ENCODE data around the gene KDM3B. TPM values are rescaled to one million over a fixed set of nuclear protein-coding genes. Genes with fewer than 3 reads are reported as not detected.
A peak's percentile ranks its signal among the peaks of the same experiment; 100 is the strongest.

The KDM3B gene
- total and polyA plus RNA-seq, 9 of the 15 experiments (the other 6 are each of a cell fraction or from before 2014, with no cell fraction given) = 13.8 to 62.8 (median 41.9) TPM

DNA sequence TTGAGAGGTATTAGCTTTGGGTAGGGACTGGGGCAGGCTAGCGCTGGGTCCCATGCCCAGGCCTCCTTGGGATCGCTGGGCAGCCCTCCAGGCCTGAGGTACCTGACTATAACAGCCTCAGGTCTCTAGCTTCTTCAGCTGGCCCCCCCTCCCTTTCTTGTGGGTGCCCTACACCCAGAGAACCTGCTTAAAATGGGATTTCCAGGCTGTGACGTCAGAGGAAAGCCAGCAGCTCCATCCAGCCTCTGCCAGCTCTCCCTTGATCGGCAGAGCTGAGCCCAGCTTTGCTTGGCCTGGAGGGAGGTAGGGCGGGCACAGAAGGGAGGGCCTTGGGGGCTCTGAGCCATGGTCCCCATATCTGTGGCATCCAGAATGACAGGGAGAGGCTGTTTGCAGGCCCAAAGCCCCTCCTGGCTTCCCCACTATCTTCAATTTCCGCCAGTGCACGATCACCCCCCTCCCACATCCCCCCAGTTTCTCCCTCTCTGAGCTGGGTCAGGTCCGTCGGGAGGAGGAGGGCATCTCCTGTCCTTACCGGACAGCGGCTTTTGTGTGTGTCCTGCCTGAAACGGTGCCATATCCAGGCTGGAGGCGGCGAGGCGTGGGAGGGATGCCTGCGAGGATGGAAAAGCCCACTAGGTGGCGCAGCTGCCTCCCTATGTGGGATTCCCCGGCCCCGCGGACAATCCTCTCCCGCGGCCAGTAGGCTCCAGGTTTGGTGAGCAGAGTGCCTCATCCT lies 97.2 kb downstream of the KDM3B start (continued):
- TF ChIP-seq, protein P1, sequence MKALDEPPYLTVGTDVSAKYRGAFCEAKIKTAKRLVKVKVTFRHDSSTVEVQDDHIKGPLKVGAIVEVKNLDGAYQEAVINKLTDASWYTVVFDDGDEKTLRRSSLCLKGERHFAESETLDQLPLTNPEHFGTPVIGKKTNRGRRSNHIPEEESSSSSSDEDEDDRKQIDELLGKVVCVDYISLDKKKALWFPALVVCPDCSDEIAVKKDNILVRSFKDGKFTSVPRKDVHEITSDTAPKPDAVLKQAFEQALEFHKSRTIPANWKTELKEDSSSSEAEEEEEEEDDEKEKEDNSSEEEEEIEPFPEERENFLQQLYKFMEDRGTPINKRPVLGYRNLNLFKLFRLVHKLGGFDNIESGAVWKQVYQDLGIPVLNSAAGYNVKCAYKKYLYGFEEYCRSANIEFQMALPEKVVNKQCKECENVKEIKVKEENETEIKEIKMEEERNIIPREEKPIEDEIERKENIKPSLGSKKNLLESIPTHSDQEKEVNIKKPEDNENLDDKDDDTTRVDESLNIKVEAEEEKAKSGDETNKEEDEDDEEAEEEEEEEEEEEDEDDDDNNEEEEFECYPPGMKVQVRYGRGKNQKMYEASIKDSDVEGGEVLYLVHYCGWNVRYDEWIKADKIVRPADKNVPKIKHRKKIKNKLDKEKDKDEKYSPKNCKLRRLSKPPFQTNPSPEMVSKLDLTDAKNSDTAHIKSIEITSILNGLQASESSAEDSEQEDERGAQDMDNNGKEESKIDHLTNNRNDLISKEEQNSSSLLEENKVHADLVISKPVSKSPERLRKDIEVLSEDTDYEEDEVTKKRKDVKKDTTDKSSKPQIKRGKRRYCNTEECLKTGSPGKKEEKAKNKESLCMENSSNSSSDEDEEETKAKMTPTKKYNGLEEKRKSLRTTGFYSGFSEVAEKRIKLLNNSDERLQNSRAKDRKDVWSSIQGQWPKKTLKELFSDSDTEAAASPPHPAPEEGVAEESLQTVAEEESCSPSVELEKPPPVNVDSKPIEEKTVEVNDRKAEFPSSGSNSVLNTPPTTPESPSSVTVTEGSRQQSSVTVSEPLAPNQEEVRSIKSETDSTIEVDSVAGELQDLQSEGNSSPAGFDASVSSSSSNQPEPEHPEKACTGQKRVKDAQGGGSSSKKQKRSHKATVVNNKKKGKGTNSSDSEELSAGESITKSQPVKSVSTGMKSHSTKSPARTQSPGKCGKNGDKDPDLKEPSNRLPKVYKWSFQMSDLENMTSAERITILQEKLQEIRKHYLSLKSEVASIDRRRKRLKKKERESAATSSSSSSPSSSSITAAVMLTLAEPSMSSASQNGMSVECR (CRISPR knock-in tag; IDR thresholded peaks at IDR 0.05) = no peak
- TF ChIP-seq, protein P2, sequence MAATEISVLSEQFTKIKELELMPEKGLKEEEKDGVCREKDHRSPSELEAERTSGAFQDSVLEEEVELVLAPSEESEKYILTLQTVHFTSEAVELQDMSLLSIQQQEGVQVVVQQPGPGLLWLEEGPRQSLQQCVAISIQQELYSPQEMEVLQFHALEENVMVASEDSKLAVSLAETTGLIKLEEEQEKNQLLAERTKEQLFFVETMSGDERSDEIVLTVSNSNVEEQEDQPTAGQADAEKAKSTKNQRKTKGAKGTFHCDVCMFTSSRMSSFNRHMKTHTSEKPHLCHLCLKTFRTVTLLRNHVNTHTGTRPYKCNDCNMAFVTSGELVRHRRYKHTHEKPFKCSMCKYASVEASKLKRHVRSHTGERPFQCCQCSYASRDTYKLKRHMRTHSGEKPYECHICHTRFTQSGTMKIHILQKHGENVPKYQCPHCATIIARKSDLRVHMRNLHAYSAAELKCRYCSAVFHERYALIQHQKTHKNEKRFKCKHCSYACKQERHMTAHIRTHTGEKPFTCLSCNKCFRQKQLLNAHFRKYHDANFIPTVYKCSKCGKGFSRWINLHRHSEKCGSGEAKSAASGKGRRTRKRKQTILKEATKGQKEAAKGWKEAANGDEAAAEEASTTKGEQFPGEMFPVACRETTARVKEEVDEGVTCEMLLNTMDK (IDR thresholded peaks at IDR 0.05; ENCODE audit: borderline replicate concordance, insufficient read depth, low read depth, low read length, poor library complexity, severe bottlenecking) = no peak
- TF ChIP-seq, protein P3, sequence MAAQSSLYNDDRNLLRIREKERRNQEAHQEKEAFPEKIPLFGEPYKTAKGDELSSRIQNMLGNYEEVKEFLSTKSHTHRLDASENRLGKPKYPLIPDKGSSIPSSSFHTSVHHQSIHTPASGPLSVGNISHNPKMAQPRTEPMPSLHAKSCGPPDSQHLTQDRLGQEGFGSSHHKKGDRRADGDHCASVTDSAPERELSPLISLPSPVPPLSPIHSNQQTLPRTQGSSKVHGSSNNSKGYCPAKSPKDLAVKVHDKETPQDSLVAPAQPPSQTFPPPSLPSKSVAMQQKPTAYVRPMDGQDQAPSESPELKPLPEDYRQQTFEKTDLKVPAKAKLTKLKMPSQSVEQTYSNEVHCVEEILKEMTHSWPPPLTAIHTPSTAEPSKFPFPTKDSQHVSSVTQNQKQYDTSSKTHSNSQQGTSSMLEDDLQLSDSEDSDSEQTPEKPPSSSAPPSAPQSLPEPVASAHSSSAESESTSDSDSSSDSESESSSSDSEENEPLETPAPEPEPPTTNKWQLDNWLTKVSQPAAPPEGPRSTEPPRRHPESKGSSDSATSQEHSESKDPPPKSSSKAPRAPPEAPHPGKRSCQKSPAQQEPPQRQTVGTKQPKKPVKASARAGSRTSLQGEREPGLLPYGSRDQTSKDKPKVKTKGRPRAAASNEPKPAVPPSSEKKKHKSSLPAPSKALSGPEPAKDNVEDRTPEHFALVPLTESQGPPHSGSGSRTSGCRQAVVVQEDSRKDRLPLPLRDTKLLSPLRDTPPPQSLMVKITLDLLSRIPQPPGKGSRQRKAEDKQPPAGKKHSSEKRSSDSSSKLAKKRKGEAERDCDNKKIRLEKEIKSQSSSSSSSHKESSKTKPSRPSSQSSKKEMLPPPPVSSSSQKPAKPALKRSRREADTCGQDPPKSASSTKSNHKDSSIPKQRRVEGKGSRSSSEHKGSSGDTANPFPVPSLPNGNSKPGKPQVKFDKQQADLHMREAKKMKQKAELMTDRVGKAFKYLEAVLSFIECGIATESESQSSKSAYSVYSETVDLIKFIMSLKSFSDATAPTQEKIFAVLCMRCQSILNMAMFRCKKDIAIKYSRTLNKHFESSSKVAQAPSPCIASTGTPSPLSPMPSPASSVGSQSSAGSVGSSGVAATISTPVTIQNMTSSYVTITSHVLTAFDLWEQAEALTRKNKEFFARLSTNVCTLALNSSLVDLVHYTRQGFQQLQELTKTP (IDR thresholded peaks at IDR 0.05; ENCODE audit: low read depth in 1 of 2, partially characterized antibody in 2 of 2) = no peak
- no peak for TF ChIP-seq PHF8 (IDR thresholded peaks at IDR 0.05; ENCODE audit: borderline replicate concordance, low read length)
- TF ChIP-seq PHF21A (IDR thresholded peaks at IDR 0.05; ENCODE audit: borderline replicate concordance, low read depth) = no peak
- 0 out of 2 replicates have a peak, but pooled peaks have one; percentile 45 for TF ChIP-seq ZNF586 (CRISPR knock-in tag; conservative IDR thresholded peaks at IDR 0.05)
- TF ChIP-seq, protein P4, sequence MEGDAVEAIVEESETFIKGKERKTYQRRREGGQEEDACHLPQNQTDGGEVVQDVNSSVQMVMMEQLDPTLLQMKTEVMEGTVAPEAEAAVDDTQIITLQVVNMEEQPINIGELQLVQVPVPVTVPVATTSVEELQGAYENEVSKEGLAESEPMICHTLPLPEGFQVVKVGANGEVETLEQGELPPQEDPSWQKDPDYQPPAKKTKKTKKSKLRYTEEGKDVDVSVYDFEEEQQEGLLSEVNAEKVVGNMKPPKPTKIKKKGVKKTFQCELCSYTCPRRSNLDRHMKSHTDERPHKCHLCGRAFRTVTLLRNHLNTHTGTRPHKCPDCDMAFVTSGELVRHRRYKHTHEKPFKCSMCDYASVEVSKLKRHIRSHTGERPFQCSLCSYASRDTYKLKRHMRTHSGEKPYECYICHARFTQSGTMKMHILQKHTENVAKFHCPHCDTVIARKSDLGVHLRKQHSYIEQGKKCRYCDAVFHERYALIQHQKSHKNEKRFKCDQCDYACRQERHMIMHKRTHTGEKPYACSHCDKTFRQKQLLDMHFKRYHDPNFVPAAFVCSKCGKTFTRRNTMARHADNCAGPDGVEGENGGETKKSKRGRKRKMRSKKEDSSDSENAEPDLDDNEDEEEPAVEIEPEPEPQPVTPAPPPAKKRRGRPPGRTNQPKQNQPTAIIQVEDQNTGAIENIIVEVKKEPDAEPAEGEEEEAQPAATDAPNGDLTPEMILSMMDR (IDR thresholded peaks at IDR 0.05 in 2 of 3, conservative IDR thresholded peaks at IDR 0.05 in 1 of 3; ENCODE audit: insufficient read depth in 2 of 3, low read depth in 1 of 3, low read length in 3 of 3) = peak; percentile 96 to 98 (median 97)
- no peak for TF ChIP-seq CBFB (CRISPR knock-in tag; IDR thresholded peaks at IDR 0.05)
- no peak for TF ChIP-seq SMAD3 (CRISPR knock-in tag; conservative IDR thresholded peaks at IDR 0.05)
- TF ChIP-seq, protein P5, sequence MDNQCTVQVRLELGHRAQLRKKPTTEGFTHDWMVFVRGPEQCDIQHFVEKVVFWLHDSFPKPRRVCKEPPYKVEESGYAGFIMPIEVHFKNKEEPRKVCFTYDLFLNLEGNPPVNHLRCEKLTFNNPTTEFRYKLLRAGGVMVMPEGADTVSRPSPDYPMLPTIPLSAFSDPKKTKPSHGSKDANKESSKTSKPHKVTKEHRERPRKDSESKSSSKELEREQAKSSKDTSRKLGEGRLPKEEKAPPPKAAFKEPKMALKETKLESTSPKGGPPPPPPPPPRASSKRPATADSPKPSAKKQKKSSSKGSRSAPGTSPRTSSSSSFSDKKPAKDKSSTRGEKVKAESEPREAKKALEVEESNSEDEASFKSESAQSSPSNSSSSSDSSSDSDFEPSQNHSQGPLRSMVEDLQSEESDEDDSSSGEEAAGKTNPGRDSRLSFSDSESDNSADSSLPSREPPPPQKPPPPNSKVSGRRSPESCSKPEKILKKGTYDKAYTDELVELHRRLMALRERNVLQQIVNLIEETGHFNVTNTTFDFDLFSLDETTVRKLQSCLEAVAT (IDR thresholded peaks at IDR 0.05) = no peak
- TF ChIP-seq ATF7 (IDR thresholded peaks at IDR 0.05) = 0 out of 2 replicates have a peak, but pooled peaks have one; percentile 25
